A673 (cell line): ENCODE measurements around the gene OPRM1. TPM values are rescaled to one million over a fixed set of nuclear protein-coding genes. Genes with fewer than 3 reads are reported as not detected.

ENCODE experiments used
- BruUV-seq: library from RNA; stranded (reverse); fragments of 400-500 nt; replicated peaks from 2 replicates; lab custom pipeline; 2021; lab: Mats Ljungman, UMichigan
- CTCF ChIA-PET: fragments of 300-600 bp; sonication (Branson Sonifier 250); formaldehyde crosslinking; loops from one replicate; lab custom pipeline; 2022; ENCODE audit warnings: antibody characterized with exemption; lab: Charles Lee
- POLR2A ChIA-PET: fragments of 300-600 bp; sonication (Branson Sonifier 250); formaldehyde crosslinking; loops from one replicate; lab custom pipeline; 2022; ENCODE audit warnings: antibody characterized with exemption; ENCODE audit not compliant: low non-redundant PET; lab: Charles Lee
- DNase-seq: peaks from one replicate; pipeline ENCODE4 v3.0.0-alpha.2; 2015; ENCODE audit warnings: low spot score
- H3K27ac ChIP-seq: fragments of 200-600 bp; sonication (generic); 2 replicates; pipeline ENCODE4 v1.5.1; 2016; ENCODE audit warnings: mixed run types, low read depth, mild to moderate bottlenecking, mixed read lengths, antibody characterized with exemption, low read length; ENCODE audit not compliant: poor library complexity, severe bottlenecking
- H3K27me3 ChIP-seq: fragments of 200-600 bp; sonication (generic); replicated peaks from 2 replicates; pipeline ENCODE4 v1.6.1; 2017; ENCODE audit warnings: mixed run types, low read depth, mild to moderate bottlenecking, mixed read lengths, antibody characterized with exemption, low read length; ENCODE audit not compliant: insufficient read depth, poor library complexity
- H3K36me3 ChIP-seq: fragments of 200-600 bp; sonication (generic); 2 replicates; pipeline ENCODE4 v1.6.1; 2016; ENCODE audit warnings: mixed run types, mild to moderate bottlenecking, mixed read lengths, antibody characterized with exemption, low read length; ENCODE audit not compliant: insufficient read depth, poor library complexity, severe bottlenecking
- H3K4me1 ChIP-seq: fragments of 200-600 bp; sonication (generic); 2 replicates; pipeline ENCODE4 v1.6.1; 2017; ENCODE audit warnings: mixed run types, mild to moderate bottlenecking, mixed read lengths, antibody characterized with exemption, low read length; ENCODE audit not compliant: insufficient read depth, poor library complexity, severe bottlenecking
- H3K4me3 ChIP-seq: fragments of 200-600 bp; sonication (generic); 2 replicates; pipeline ENCODE4 v1.5.1; 2016; ENCODE audit warnings: low read depth, mixed run types, mild to moderate bottlenecking, mixed read lengths, low read length; ENCODE audit not compliant: poor library complexity, severe bottlenecking
- H3K9me3 ChIP-seq: fragments of 200-600 bp; sonication (generic); 2 replicates; pipeline ENCODE4 v1.6.1; 2016; ENCODE audit warnings: mixed run types, low read depth, mild to moderate bottlenecking, mixed read lengths, antibody characterized with exemption, low read length; ENCODE audit not compliant: poor library complexity, severe bottlenecking
- CTCF ChIP-seq: fragments of 300-800, 200-600 bp; sonication (generic); conservative IDR thresholded peaks from 2 replicates; pipeline ENCODE4 v1.5.1; 2017; ENCODE audit warnings: low read depth, mild to moderate bottlenecking, antibody characterized with exemption, low read length, moderate library complexity, mixed read lengths
- EZH2 ChIP-seq: fragments of 200-600 bp; sonication (generic); IDR thresholded peaks from 2 replicates; pipeline ENCODE4 v1.6.1; 2017; ENCODE audit warnings: borderline replicate concordance, low read depth, mild to moderate bottlenecking, mixed read lengths, antibody characterized with exemption, low read length; ENCODE audit not compliant: poor library complexity, severe bottlenecking
- intact Hi-C: fragments of 100-400 bp; cut with micrococcal nuclease; formaldehyde crosslinking; loops from one replicate; pipeline ENCODE4 v1.10.0; 2022; ENCODE audit not compliant: unreplicated experiment
- total RNA-seq: library from RNA; stranded (reverse); gene quantifications from 2 replicates; pipeline ENCODE4 v1.2.3, GENCODE V29; 2021

OPRM1 gene
- total RNA-seq, 1 experiment from 2014 or later: not detected

GRCh38 chr6:154295733-154296132, 256.7 kb downstream of the OPRM1 start:
- Histone ChIP-seq H3K4me3 (no peak overlapping the region), H3K27me3 (no peaks in the 10 kb centered on the region), H3K27ac (no peak overlapping the region), H3K4me1 (peaks cover 14% of the 10 kb centered on the region), H3K9me3 (no peaks in the 10 kb centered on the region), H3K36me3 (no peaks in the 10 kb centered on the region)
- no TSS peak for BruUV-seq
- POLR2A ChIA-PET: no interaction called here
- CTCF ChIA-PET: no interaction called here
- no peak for DNase-seq
- intact Hi-C loops: no loop called here
- TF ChIP-seq EZH2 (no peak), CTCF (no peak)
